Measurements from ENCODE around the gene ETV1.

DNA sequence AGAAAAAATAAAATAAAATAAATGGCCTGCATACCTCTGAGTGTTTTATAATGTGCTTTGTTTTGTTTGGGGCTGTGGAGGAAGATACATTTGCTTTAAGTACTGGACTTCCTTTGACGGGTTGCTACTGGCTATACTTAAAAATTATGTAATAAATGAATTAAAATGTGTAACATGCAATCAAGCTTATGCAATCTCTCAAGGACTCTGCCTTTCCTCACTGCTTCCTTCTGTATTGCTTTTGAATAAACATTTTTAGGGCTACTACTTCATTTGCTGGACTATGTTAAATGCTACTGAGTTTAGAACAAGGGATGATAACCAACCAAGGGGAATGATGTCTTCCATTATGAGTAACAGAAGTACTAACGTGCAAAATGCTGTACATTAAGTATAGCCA lies 91.6 kb downstream of the ETV1 start:
- TF ChIP-seq MYC (IDR thresholded peaks at IDR 0.05; ENCODE audit: low read depth, low read length) (no peak), POLR2A (IDR thresholded peaks at IDR 0.05; ENCODE audit: extremely low read depth, insufficient read length) (no peak)

Measured in NB4 (cell line).